HEK293 (cell line): ENCODE measurements around the gene CRB2.

Source experiments
- CTCF ChIA-PET: fragments of 350-600 bp; formaldehyde crosslinking; extraction: SDS; loops from one replicate; lab custom pipeline; 2021; ENCODE audit warnings: antibody characterized with exemption; lab: Yijun Ruan, JAX
- POLR2A ChIA-PET: fragments of 300-600 bp; formaldehyde crosslinking; extraction: SDS; loops from one replicate; lab custom pipeline; 2020; ENCODE audit warnings: antibody characterized with exemption, inconsistent platforms; lab: Yijun Ruan, JAX
- H3K27ac ChIP-seq: fragments of 200-500 bp; sonication (Bioruptor generic); 2 replicates; pipeline ENCODE4 v1.5.1; 2014; ENCODE audit warnings: low read depth, low read length, control low read depth, inconsistent platforms; ENCODE audit errors: extremely low read depth
- H3K36me3 ChIP-seq, 2 experiments: fragments of 200-500 bp in 1 of 2; sonication (Bioruptor generic) in 1 of 2; 1 replicate in 1 of 2; 2 replicates in 1 of 2; pipeline ENCODE4 v1.5.1; 2014 to 2017; ENCODE audit warnings: inconsistent platforms in 2 of 2, low read length in 2 of 2; ENCODE audit not compliant: control insufficient read depth in 2 of 2, insufficient read depth in 1 of 2
- H3K4me1 ChIP-seq: fragments of 200-500 bp; sonication (Bioruptor generic); 2 replicates; pipeline ENCODE4 v1.5.1; 2014; ENCODE audit warnings: mild to moderate bottlenecking, low read length, inconsistent platforms; ENCODE audit not compliant: control insufficient read depth, insufficient read depth
- H3K4me3 ChIP-seq: 2 replicates; pipeline ENCODE4 v1.5.1; 2011; ENCODE audit warnings: low read depth, mild to moderate bottlenecking, control low read depth, low read length, moderate library complexity
- H3K9me3 ChIP-seq: fragments of 200-500 bp; sonication (Bioruptor generic); 2 replicates; pipeline ENCODE4 v1.5.1; 2014; ENCODE audit warnings: low read depth, low read length, inconsistent platforms; ENCODE audit not compliant: control insufficient read depth, insufficient read depth
- EGR2 ChIP-seq: fragments of 450-650 bp; formaldehyde crosslinking; IDR thresholded peaks from 2 replicates; pipeline ENCODE4 v1.5.1; 2016; ENCODE audit warnings: low read depth, missing biosample characterization, missing genetic modification characterization
- FEZF1 ChIP-seq: fragments of 450-650 bp; formaldehyde crosslinking; IDR thresholded peaks from 2 replicates; pipeline ENCODE4 v1.5.1; 2016; ENCODE audit warnings: missing biosample characterization, missing genetic modification characterization
- HOXC10 ChIP-seq: sonication (generic); formaldehyde crosslinking; IDR thresholded peaks from 2 replicates; pipeline ENCODE4 v1.8.1; 2023; ENCODE audit warnings: mild to moderate bottlenecking, missing genetic modification reagents
- MYNN ChIP-seq: fragments of 450-650 bp; formaldehyde crosslinking; IDR thresholded peaks from 2 replicates; pipeline ENCODE4 v1.5.1; 2016; ENCODE audit warnings: missing biosample characterization, missing genetic modification characterization, borderline replicate concordance
- PRDM1 ChIP-seq: fragments of 450-650 bp; formaldehyde crosslinking; IDR thresholded peaks from 2 replicates; pipeline ENCODE4; 2016; ENCODE audit warnings: missing biosample characterization, missing genetic modification characterization
- SP3 ChIP-seq: fragments of 450-650 bp; formaldehyde crosslinking; IDR thresholded peaks from 2 replicates; pipeline ENCODE4 v1.5.1; 2016; ENCODE audit warnings: missing biosample characterization, missing genetic modification characterization
- TRIM28 ChIP-seq: IDR thresholded peaks from 2 replicates; pipeline ENCODE4 v1.6.1; 2011; ENCODE audit warnings: low read length, control low read depth, borderline replicate concordance
- YY1 ChIP-seq: fragments of 450-650 bp; formaldehyde crosslinking; IDR thresholded peaks from 2 replicates; pipeline ENCODE4 v1.5.1; 2018; ENCODE audit warnings: missing biosample characterization, missing genetic modification characterization
- ZBTB1 ChIP-seq: fragments of 450-650 bp; formaldehyde crosslinking; IDR thresholded peaks from 2 replicates; pipeline ENCODE4 v1.5.1; 2016; ENCODE audit warnings: missing biosample characterization, missing genetic modification characterization
- ZBTB48 ChIP-seq: fragments of 450-650 bp; formaldehyde crosslinking; IDR thresholded peaks from 2 replicates; pipeline ENCODE4 v1.5.1; 2016; ENCODE audit warnings: missing biosample characterization, missing genetic modification characterization
- ZFP41 ChIP-seq: fragments of 450-650 bp; formaldehyde crosslinking; IDR thresholded peaks from 2 replicates; pipeline ENCODE4 v1.5.1; 2016; ENCODE audit warnings: missing biosample characterization, missing genetic modification characterization, borderline replicate concordance
- ZNF157 ChIP-seq: fragments of 450-650 bp; formaldehyde crosslinking; IDR thresholded peaks from 2 replicates; pipeline ENCODE4 v1.5.1; 2016; ENCODE audit warnings: missing biosample characterization, missing genetic modification characterization
- ZNF169 ChIP-seq: fragments of 450-650 bp; formaldehyde crosslinking; IDR thresholded peaks from 2 replicates; pipeline ENCODE4 v1.5.1; 2016; ENCODE audit warnings: missing biosample characterization, missing genetic modification characterization
- ZNF184 ChIP-seq: fragments of 450-650 bp; IDR thresholded peaks from 2 replicates; pipeline ENCODE4 v1.5.1; 2018; ENCODE audit warnings: missing biosample characterization, mild to moderate bottlenecking, missing genetic modification characterization
- ZNF214 ChIP-seq: fragments of 450-650 bp; formaldehyde crosslinking; IDR thresholded peaks from 2 replicates; pipeline ENCODE4 v1.5.1; 2017; ENCODE audit warnings: missing biosample characterization, mild to moderate bottlenecking, missing genetic modification characterization, borderline replicate concordance
- ZNF292 ChIP-seq: fragments of 450-650 bp; formaldehyde crosslinking; IDR thresholded peaks from 2 replicates; pipeline ENCODE4 v1.5.1; 2016; ENCODE audit warnings: low read depth, missing biosample characterization, missing genetic modification characterization, borderline replicate concordance
- ZNF335 ChIP-seq: fragments of 450-650 bp; formaldehyde crosslinking; conservative IDR thresholded peaks from 2 replicates; pipeline ENCODE4 v1.5.1; 2016; ENCODE audit warnings: missing biosample characterization, missing genetic modification characterization
- ZNF366 ChIP-seq: fragments of 450-650 bp; formaldehyde crosslinking; conservative IDR thresholded peaks from 2 replicates; pipeline ENCODE4 v1.5.1; 2016; ENCODE audit warnings: missing biosample characterization, missing genetic modification characterization
- ZNF37A ChIP-seq: fragments of 450-650 bp; IDR thresholded peaks from 2 replicates; pipeline ENCODE4 v1.5.1; 2018; ENCODE audit warnings: missing biosample characterization, missing genetic modification characterization
- ZNF404 ChIP-seq: fragments of 450-650 bp; formaldehyde crosslinking; IDR thresholded peaks from 2 replicates; pipeline ENCODE4 v1.5.1; 2017; ENCODE audit warnings: missing biosample characterization, missing genetic modification characterization
- ZNF433 ChIP-seq: fragments of 450-650 bp; formaldehyde crosslinking; IDR thresholded peaks from 2 replicates; pipeline ENCODE4 v1.5.1; 2016; ENCODE audit warnings: missing biosample characterization, missing genetic modification characterization, low read depth
- ZNF48 ChIP-seq: fragments of 450-650 bp; formaldehyde crosslinking; IDR thresholded peaks from 2 replicates; pipeline ENCODE4 v1.5.1; 2016; ENCODE audit warnings: missing biosample characterization, missing genetic modification characterization
- ZNF561 ChIP-seq: fragments of 450-650 bp; IDR thresholded peaks from 2 replicates; pipeline ENCODE4 v1.5.1; 2018; ENCODE audit warnings: missing biosample characterization, missing genetic modification characterization, borderline replicate concordance
- ZNF585B ChIP-seq: fragments of 450-650 bp; formaldehyde crosslinking; IDR thresholded peaks from 2 replicates; pipeline ENCODE4 v1.5.1; 2016; ENCODE audit warnings: missing biosample characterization, missing genetic modification characterization
- ZNF645 ChIP-seq: fragments of 450-650 bp; formaldehyde crosslinking; IDR thresholded peaks from 2 replicates; pipeline ENCODE4; 2016; ENCODE audit warnings: missing biosample characterization, missing genetic modification characterization
- ZNF76 ChIP-seq: fragments of 450-650 bp; formaldehyde crosslinking; IDR thresholded peaks from 2 replicates; pipeline ENCODE4; 2016; ENCODE audit warnings: low read depth, missing biosample characterization, missing genetic modification characterization, borderline replicate concordance
- ZNF792 ChIP-seq: fragments of 450-650 bp; formaldehyde crosslinking; IDR thresholded peaks from 2 replicates; pipeline ENCODE4 v1.5.1; 2016; ENCODE audit warnings: missing biosample characterization, missing genetic modification characterization
- ZNF830 ChIP-seq: fragments of 450-650 bp; IDR thresholded peaks from 2 replicates; pipeline ENCODE4 v1.5.0; 2018; ENCODE audit warnings: missing biosample characterization, missing genetic modification characterization, low read depth, mild to moderate bottlenecking, moderate library complexity
- TF ChIP-seq, protein P1 (sequence below): fragments of 450-650 bp; IDR thresholded peaks from 2 replicates; pipeline ENCODE4 v1.5.1; 2018; ENCODE audit warnings: missing biosample characterization, mild to moderate bottlenecking, missing genetic modification characterization

The CRB2 gene

GRCh38 chr9:123370526-123371227, 14.7 kb downstream of the CRB2 start:
- no peaks in the 10 kb centered on the region for H3K36me3 ChIP-seq
- CTCF ChIA-PET, result no interaction called here
- no peaks in the 10 kb centered on the region for H3K9me3 ChIP-seq
- no peaks in the 10 kb centered on the region for H3K4me1 ChIP-seq
- H3K4me3 ChIP-seq, result no peak overlapping the region
- POLR2A ChIA-PET, result no interaction called here
- no peak overlapping the region for H3K27ac ChIP-seq
- no peak for TF ChIP-seq EGR2 (tag by site-specific recombination)
- TF ChIP-seq ZNF561 (tag by site-specific recombination), result no peak
- no peak for TF ChIP-seq ZNF214
- TF ChIP-seq ZNF37A (tag by site-specific recombination), result no peak
- TF ChIP-seq ZNF645 (tag by site-specific recombination), result no peak
- TF ChIP-seq MYNN, result no peak
- TF ChIP-seq ZNF48 (tag by site-specific recombination), result no peak
- TF ChIP-seq ZNF433, result no peak

DNA sequence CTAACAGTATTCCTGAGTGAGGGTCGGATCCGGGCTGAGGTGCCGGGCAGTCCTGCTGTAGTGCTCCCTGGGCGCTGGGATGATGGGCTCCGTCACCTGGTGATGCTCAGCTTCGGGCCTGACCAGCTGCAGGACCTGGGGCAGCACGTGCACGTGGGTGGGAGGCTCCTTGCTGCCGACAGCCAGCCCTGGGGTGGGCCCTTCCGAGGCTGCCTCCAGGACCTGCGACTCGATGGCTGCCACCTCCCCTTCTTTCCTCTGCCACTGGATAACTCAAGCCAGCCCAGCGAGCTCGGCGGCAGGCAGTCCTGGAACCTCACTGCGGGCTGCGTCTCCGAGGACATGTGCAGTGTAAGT, 15.2 kb downstream of the CRB2 start:
- ChIA-PET POLR2A (no interaction called here), CTCF (interaction anchor here (1.5 kb wide), 1 partner anchor 14 kb away, joined by 4 read pairs; no protein-coding TSS in a partner anchor)
- TF ChIP-seq HOXC10 (CRISPR knock-in tag), result no peak
- TF ChIP-seq ZNF335 (tag by site-specific recombination), result no peak
- TF ChIP-seq PRDM1 (tag by site-specific recombination), result no peak
- no peak for TF ChIP-seq ZNF184
- TF ChIP-seq ZNF404 (tag by site-specific recombination), result no peak
- TF ChIP-seq ZFP41 (tag by site-specific recombination), result no peak
- TF ChIP-seq SP3 (tag by site-specific recombination), result no peak
- TF ChIP-seq FEZF1 (tag by site-specific recombination), result no peak
- no peak for TF ChIP-seq ZBTB1 (tag by site-specific recombination)
- TF ChIP-seq ZNF292 (tag by site-specific recombination), result no peak
- no peak for TF ChIP-seq ZNF157 (tag by site-specific recombination)
- TF ChIP-seq YY1 (tag by site-specific recombination), result no peak
- TF ChIP-seq ZNF76 (tag by site-specific recombination), result no peak
- H3K9me3 ChIP-seq, result no peaks in the 10 kb centered on the region
- no peaks in the 10 kb centered on the region for H3K4me1 ChIP-seq
- no peak overlapping the region for H3K27ac ChIP-seq
- no peak overlapping the region for H3K4me3 ChIP-seq
- no peaks in the 10 kb centered on the region for H3K36me3 ChIP-seq

DNA sequence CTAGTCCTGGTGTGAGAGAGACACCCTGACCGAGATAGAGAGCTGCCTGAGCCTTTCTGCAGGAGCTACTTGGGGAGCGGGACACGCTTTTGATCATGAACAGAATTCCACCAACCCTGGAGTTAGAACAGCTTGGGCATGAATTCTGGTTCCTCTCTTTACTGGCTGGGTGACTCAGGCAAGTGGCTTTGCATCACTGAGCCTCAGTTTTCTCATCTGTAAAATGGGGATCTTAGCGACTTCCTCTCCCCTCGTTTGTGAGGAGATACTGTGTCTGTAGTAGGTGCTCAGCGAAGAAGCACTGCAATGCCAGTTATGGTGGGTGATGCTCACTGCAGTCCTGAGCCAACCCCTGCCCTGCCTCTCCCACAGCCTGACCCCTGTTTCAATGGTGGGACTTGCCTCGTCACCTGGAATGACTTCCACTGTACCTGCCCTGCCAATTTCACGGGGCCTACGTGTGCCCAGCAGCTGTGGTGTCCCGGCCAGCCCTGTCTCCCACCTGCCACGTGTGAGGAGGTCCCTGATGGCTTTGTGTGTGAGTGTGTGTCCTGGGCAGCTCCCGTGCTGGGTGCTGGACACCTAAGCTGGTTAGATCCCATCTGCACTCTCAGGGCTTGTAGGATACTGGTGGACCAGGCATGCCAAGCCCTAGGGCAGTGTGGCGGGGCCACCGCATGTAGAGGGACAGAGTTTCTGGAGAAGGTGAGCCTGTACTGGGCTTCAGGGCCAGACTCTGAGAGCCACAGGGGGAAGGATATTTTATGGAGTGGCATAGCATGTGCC, 16.0 kb downstream of the CRB2 start:
- H3K4me3 ChIP-seq, result no peak overlapping the region
- TF ChIP-seq EGR2 (tag by site-specific recombination) (no peak), ZNF792 (tag by site-specific recombination) (no peak), HOXC10 (CRISPR knock-in tag) (no peak), ZNF585B (no peak), ZNF830 (tag by site-specific recombination) (no peak), ZNF169 (tag by site-specific recombination) (no peak), ZNF366 (tag by site-specific recombination) (no peak), ZBTB48 (tag by site-specific recombination) (no peak), YY1 (tag by site-specific recombination) (no peak), TRIM28 (no peak), MYNN (no peak)
- TF ChIP-seq, protein P1, sequence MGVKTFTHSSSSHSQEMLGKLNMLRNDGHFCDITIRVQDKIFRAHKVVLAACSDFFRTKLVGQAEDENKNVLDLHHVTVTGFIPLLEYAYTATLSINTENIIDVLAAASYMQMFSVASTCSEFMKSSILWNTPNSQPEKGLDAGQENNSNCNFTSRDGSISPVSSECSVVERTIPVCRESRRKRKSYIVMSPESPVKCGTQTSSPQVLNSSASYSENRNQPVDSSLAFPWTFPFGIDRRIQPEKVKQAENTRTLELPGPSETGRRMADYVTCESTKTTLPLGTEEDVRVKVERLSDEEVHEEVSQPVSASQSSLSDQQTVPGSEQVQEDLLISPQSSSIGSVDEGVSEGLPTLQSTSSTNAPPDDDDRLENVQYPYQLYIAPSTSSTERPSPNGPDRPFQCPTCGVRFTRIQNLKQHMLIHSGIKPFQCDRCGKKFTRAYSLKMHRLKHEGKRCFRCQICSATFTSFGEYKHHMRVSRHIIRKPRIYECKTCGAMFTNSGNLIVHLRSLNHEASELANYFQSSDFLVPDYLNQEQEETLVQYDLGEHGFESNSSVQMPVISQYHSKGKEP (tag by site-specific recombination), result no peak
- TF ChIP-seq, all 188 proteins: peak for 0
- Histone ChIP-seq H3K27ac (no peak overlapping the region), H3K9me3 (no peaks in the 10 kb centered on the region), H3K36me3 (no peaks in the 10 kb centered on the region), H3K4me1 (no peaks in the 10 kb centered on the region)
- POLR2A ChIA-PET, result no interaction called here
- CTCF ChIA-PET, result interaction anchor here (0.6 to 1.5 kb wide), 3 partner anchors 13 to 15 kb away, joined by 3 to 4 read pairs (median 4); no protein-coding TSS in a partner anchor
